ENCODE data around the gene PAX8.

GRCh38 chr2:113273027-113273551 lies 5.6 kb downstream of the PAX8 start:
- TF ChIP-seq EZH2 (IDR thresholded peaks at IDR 0.05; ENCODE audit: insufficient read depth, poor library complexity, severe bottlenecking) (no peak), EZH2phosphoT487 (IDR thresholded peaks at IDR 0.05; ENCODE audit: insufficient read depth, low read depth) (no peak)

All from GM23248 (cell line).